GM23248 (cell line): Measurements from ENCODE around the gene GALNT17. TPM values are rescaled to one million over a fixed set of nuclear protein-coding genes. Genes with fewer than 3 reads are reported as not detected.

Experiments
- DNase-seq: peaks from one replicate; pipeline ENCODE4 v3.0.0-alpha.2; 2015
- H2AFZ ChIP-seq: fragments of 200-600 bp; sonication (generic); 2 replicates; pipeline ENCODE4 v1.6.1; 2016; ENCODE audit warnings: antibody characterized with exemption
- H3F3A ChIP-seq: fragments of 200-600 bp; sonication (generic); 2 replicates; pipeline ENCODE4 v1.6.1; 2016; ENCODE audit warnings: mild to moderate bottlenecking, antibody characterized with exemption, mixed run types; ENCODE audit not compliant: insufficient read depth
- H3K27ac ChIP-seq: fragments of 200-600 bp; sonication (generic); 2 replicates; pipeline ENCODE4 v1.5.1; 2016; ENCODE audit warnings: mild to moderate bottlenecking
- H3K27me3 ChIP-seq: fragments of 200-600 bp; sonication (generic); replicated peaks from 2 replicates; pipeline ENCODE4 v1.6.1; 2016; ENCODE audit warnings: mild to moderate bottlenecking; ENCODE audit not compliant: insufficient read depth
- H3K36me3 ChIP-seq: fragments of 200-600 bp; sonication (generic); 2 replicates; pipeline ENCODE4 v1.6.1; 2016; ENCODE audit warnings: low read depth, mild to moderate bottlenecking
- H3K4me1 ChIP-seq: fragments of 200-600 bp; sonication (generic); 2 replicates; pipeline ENCODE4 v1.6.1; 2016; ENCODE audit warnings: mild to moderate bottlenecking; ENCODE audit not compliant: insufficient read depth
- H3K4me2 ChIP-seq: fragments of 200-600 bp; sonication (generic); one replicate; pipeline ENCODE4 v1.6.1; 2016; ENCODE audit warnings: mild to moderate bottlenecking; ENCODE audit not compliant: unreplicated experiment
- H3K4me3 ChIP-seq: fragments of 200-600 bp; sonication (generic); 2 replicates; pipeline ENCODE4 v1.5.1; 2016; ENCODE audit warnings: mild to moderate bottlenecking
- H3K79me2 ChIP-seq: fragments of 200-600 bp; sonication (generic); 2 replicates; pipeline ENCODE4 v1.6.1; 2016; ENCODE audit warnings: mild to moderate bottlenecking; ENCODE audit not compliant: insufficient read depth
- H3K9ac ChIP-seq: fragments of 200-600 bp; sonication (generic); 2 replicates; pipeline ENCODE4 v1.6.1; 2016; ENCODE audit warnings: mild to moderate bottlenecking
- H3K9me2 ChIP-seq: fragments of 200-600 bp; sonication (generic); 2 replicates; pipeline ENCODE4 v1.6.1; 2016; ENCODE audit warnings: mixed run types, mild to moderate bottlenecking, moderate library complexity; ENCODE audit not compliant: insufficient read depth
- H3K9me3 ChIP-seq: fragments of 200-600 bp; sonication (generic); one replicate; pipeline ENCODE4 v1.6.1; 2017; ENCODE audit warnings: low read depth
- H4K20me1 ChIP-seq: fragments of 200-600 bp; sonication (generic); 2 replicates; pipeline ENCODE4 v1.6.0; 2016; ENCODE audit not compliant: insufficient read depth
- EZH2 ChIP-seq: fragments of 200-600 bp; sonication (generic); IDR thresholded peaks from 2 replicates; pipeline ENCODE4 v1.6.1; 2018; ENCODE audit warnings: antibody characterized with exemption, mild to moderate bottlenecking; ENCODE audit not compliant: insufficient read depth, poor library complexity, severe bottlenecking
- EZH2phosphoT487 ChIP-seq: fragments of 200-600 bp; sonication (generic); IDR thresholded peaks from 2 replicates; pipeline ENCODE4 v1.6.1; 2018; ENCODE audit warnings: antibody characterized with exemption, moderate library complexity, mild to moderate bottlenecking, low read depth; ENCODE audit not compliant: insufficient read depth
- WGBS, 2 experiments: methylation state at CpG; one replicate each; pipeline ENCODE4 v1.1.6; 2015 to 2017; ENCODE audit warnings: low lambda C conversion rate in 2 of 2, low coverage in 1 of 2; ENCODE audit errors: missing lambda C conversion rate in 2 of 2; 5-methylcytosine and 5-hydroxymethylcytosine counted together
- in situ Hi-C: fragments of 300-500 bp; cut with MboI; formaldehyde crosslinking; loops from 2 replicates; pipeline ENCODE4 v1.15.0; 2020
- polyA plus RNA-seq: library from polyadenylated mRNA; unstranded; fragments of >200 nt; fragmentation: Nextera tagmentation; extraction: Ambion mirVana; gene quantifications from 2 replicates; pipeline ENCODE4 v1.2.1, GENCODE V29; 2016
- total RNA-seq: library from RNA; depleted of rRNA; stranded (reverse); fragments of >200 nt; shearing (Covaris generic); gene quantifications from 2 replicates; pipeline ENCODE4 v1.2.3, GENCODE V29; 2014; rRNA removed

Gene GALNT17
- total RNA-seq (not detected in 2 replicates), polyA plus RNA-seq (not detected in 2 replicates)

GRCh38 chr7:71132127-71132376 lies at the start of gene GALNT17:
GALNT17 (plus strand) TSS chr7:71132144.
- Histone ChIP-seq H2AFZ (no peak within 1 kb of the TSS), H3K9ac (no peak within 1 kb of the TSS), H3K4me3 (peak within 1 kb of the TSS; percentile 48), H3K4me1 (no peaks in the 10 kb centered on the region), H3F3A (no peaks in the 10 kb centered on the region), H4K20me1 (no peaks in the 10 kb centered on the region), H3K79me2 (no peaks in the 10 kb centered on the region), H3K27ac (no peak within 1 kb of the TSS), H3K36me3 (no peaks in the 10 kb centered on the region), H3K27me3 (peaks cover 24% of the 10 kb centered on the region), H3K9me3 (no peaks in the 10 kb centered on the region), H3K9me2 (no peaks in the 10 kb centered on the region), H3K4me2 (no peak within 1 kb of the TSS)
- no peak for TF ChIP-seq EZH2phosphoT487
- no peak for TF ChIP-seq EZH2
- in situ Hi-C loops: no loop called here
- no peak for DNase-seq
- WGBS, 2 experiments: 3 to 4% methylated on average over 32 to 34 of the region's 34 CpGs

DNA sequence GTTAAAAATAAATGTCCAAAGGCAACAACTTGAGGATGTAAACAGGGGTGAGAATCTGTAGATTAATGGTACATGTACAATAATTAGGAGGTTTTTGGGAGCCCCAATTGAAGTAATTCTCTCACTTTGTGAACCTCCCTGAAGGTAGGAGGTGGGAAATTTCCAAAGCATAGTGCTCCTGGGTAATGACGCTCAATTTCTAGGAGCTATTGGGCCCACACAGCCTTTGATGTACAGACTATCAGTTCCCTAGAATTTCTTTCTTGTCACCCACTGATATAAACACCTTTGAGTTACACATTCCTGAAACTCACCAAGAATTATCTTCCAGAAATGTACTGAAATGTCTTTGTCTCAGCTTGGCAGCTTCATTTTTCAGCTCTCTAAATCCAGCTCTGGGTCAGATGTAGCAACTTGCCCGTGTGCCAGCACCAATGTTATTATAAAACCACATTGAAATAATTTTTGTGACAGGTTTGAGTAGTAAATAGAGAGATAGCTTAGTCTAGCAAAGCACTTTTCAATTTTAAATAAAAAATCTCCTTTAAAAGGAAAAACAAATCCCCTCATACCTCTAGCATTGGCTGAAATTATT lies 36.6 kb upstream of the GALNT17 start:
- H3K4me3 ChIP-seq: no peak overlapping the region
- H2AFZ ChIP-seq: no peak overlapping the region
- no peak overlapping the region for H3K4me2 ChIP-seq
- H3K9me2 ChIP-seq: no peaks in the 10 kb centered on the region
- no peaks in the 10 kb centered on the region for H3K4me1 ChIP-seq
- in situ Hi-C loops: no loop called here
- H4K20me1 ChIP-seq: no peaks in the 10 kb centered on the region
- 25 to 31% methylated on average over 2 of the region's 2 CpGs for WGBS, 2 experiments
- H3K9me3 ChIP-seq: no peaks in the 10 kb centered on the region
- H3K27me3 ChIP-seq: no peaks in the 10 kb centered on the region
- H3K79me2 ChIP-seq: no peaks in the 10 kb centered on the region
- H3K36me3 ChIP-seq: no peaks in the 10 kb centered on the region
- H3F3A ChIP-seq: no peaks in the 10 kb centered on the region
- TF ChIP-seq EZH2 (no peak), EZH2phosphoT487 (no peak)
- no peak overlapping the region for H3K9ac ChIP-seq
- no peak overlapping the region for H3K27ac ChIP-seq
- DNase-seq: no peak

- H3K79me2 ChIP-seq: no peaks in the 10 kb centered on the region
- in situ Hi-C loops: no loop called here
- WGBS, 2 experiments: 37 to 48% methylated on average over 1 of the region's 1 CpG
- no peaks in the 10 kb centered on the region for H3K36me3 ChIP-seq
- H3F3A ChIP-seq: no peaks in the 10 kb centered on the region
- H3K27me3 ChIP-seq: no peaks in the 10 kb centered on the region
- H3K4me1 ChIP-seq: no peaks in the 10 kb centered on the region
- no peak for TF ChIP-seq EZH2phosphoT487
- TF ChIP-seq EZH2: no peak
- H3K27ac ChIP-seq: no peak overlapping the region
- H2AFZ ChIP-seq: no peak overlapping the region
- no peaks in the 10 kb centered on the region for H3K9me3 ChIP-seq
- H3K4me3 ChIP-seq: no peak overlapping the region
- no peaks in the 10 kb centered on the region for H3K9me2 ChIP-seq
- no peak for DNase-seq
- H4K20me1 ChIP-seq: no peaks in the 10 kb centered on the region
- H3K9ac ChIP-seq: no peak overlapping the region
- no peak overlapping the region for H3K4me2 ChIP-seq
Observed at GRCh38 chr7:71096351-71096750, 35.6 kb upstream of the GALNT17 start.

GRCh38 chr7:71106226-71106625 lies 25.7 kb upstream of the GALNT17 start:
- Histone ChIP-seq H3K9me2 (no peaks in the 10 kb centered on the region), H3K4me1 (no peaks in the 10 kb centered on the region), H3K27me3 (no peaks in the 10 kb centered on the region), H3K27ac (no peak overlapping the region), H3F3A (no peaks in the 10 kb centered on the region), H3K36me3 (no peaks in the 10 kb centered on the region), H3K4me2 (no peak overlapping the region), H3K4me3 (no peak overlapping the region), H3K79me2 (no peaks in the 10 kb centered on the region), H2AFZ (no peak overlapping the region), H4K20me1 (no peaks in the 10 kb centered on the region), H3K9me3 (no peaks in the 10 kb centered on the region), H3K9ac (no peak overlapping the region)
- TF ChIP-seq EZH2phosphoT487: no peak
- TF ChIP-seq EZH2: no peak
- WGBS, 2 experiments: 35 to 38% methylated on average over 4 of the region's 4 CpGs
- in situ Hi-C loops: no loop called here
- no peak for DNase-seq

DNA sequence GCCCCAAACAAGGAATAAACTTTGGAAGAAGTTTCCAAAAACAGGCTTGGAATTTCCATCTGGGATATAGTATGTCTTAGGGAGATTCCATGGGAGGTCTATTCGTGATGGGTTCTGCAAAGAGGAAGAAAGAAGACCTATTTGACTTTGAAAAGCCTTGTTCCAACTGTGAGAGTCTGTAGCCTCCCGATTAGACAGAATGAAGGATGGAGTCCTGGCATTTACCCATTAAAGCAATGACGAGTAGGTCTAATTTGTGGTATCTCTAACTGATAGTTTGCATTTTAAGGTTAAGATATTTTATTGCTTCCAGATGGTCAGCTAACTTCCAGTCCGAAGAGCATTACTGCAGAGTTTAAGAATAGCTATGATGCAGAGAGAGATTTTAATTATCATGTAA lies 19.5 kb upstream of the GALNT17 start:
- Histone ChIP-seq H3K9ac (no peak overlapping the region), H3K9me2 (no peaks in the 10 kb centered on the region), H3K79me2 (no peaks in the 10 kb centered on the region), H3K9me3 (no peaks in the 10 kb centered on the region), H3K36me3 (no peaks in the 10 kb centered on the region), H3K4me3 (no peak overlapping the region), H3K4me2 (no peak overlapping the region), H3K4me1 (no peaks in the 10 kb centered on the region), H2AFZ (no peak overlapping the region), H3F3A (no peaks in the 10 kb centered on the region), H3K27ac (no peak overlapping the region), H4K20me1 (no peaks in the 10 kb centered on the region), H3K27me3 (no peaks in the 10 kb centered on the region)
- TF ChIP-seq EZH2phosphoT487 (no peak), EZH2 (no peak)
- no peak for DNase-seq
- 1 to 6% methylated on average over 4 of the region's 4 CpGs for WGBS, 2 experiments
- in situ Hi-C loops: no loop called here
